GM18873 (cell line): ENCODE results near the gene ST3GAL3.
"Not testable (repeated sequence)": the region's sequence is repeated elsewhere in the genome, so short reads cannot be mapped to it uniquely, and the experiment has no call there.

Experiments used
- ATAC-seq: cut with Tn5 transposase; IDR thresholded peaks from one replicate; pipeline ENCODE4 v1.9.1; 2021; ENCODE audit warnings: mild to moderate bottlenecking, moderate library complexity, moderate number of reproducible peaks; ENCODE audit not compliant: unreplicated experiment, low FRiP score

Gene ST3GAL3

GRCh38 chr1:43693371-43693770 lies 14.0 kb upstream of the ST3GAL3 start:
- no peak for ATAC-seq

GRCh38 chr1:43699281-43699680 lies 8.1 kb upstream of the ST3GAL3 start:
- ATAC-seq: no peak

DNA sequence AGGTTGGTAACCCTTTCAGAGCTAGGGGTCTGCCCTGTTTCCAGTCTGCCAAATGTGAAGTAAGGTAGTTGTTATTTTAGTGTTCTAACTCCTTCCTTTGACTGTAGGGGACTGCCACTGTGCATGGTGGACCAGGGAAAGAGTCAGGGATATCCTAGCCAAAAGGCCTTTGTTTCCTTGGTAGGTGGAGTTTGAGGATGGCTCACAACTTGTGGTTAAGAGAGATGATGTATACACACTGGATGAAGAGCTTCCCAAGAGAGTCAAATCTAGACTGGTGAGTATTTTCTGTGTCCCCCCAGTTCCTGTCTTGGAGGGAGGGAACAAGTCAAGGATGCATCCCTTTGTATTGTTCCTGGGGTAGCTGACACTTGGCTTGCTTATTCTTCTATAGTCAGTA lies 3.5 kb upstream of the ST3GAL3 start:
- no peak for ATAC-seq

DNA sequence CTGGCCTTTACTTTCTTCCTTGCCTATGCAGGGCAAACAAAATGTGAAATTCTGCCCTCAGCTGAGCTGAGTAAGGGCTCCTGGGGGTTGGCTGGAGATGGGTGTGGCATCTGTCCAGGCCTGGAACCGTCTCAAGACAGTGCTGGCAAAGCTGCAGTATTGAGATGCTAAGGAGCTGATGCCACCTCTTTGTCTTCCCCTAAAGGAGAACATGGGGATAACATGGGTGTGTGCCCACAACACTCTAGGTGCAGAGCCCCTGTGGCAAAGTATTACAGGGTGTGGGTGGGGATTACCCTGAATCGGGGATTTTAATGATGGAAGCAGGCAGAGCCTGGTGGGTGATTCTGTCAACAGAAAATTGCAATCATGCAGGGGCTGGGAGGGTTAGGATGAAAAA lies 2.5 kb upstream of the ST3GAL3 start:
- ATAC-seq: no peak

DNA sequence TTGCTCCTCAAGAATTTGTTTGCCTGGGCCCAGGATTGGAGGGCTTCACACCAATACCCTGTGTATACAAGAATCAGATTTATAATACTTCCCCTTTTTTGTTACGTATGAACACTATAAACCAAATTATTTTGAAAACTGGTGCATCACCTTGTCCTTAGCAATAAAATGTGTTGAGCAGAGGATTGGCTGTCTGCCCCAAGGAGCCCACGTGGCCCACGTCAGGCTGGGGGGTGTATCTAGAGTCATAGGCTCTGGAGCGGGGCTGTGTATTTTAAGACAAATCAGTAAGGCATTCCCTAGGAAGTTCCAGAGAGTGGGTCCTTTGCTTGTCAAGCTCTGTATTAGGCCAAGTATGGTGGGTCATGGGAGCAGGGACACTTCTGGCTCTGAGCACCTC lies 2.0 kb upstream of the ST3GAL3 start:
- no peak for ATAC-seq

GRCh38 chr1:43705982-43706597 lies 1.2 kb upstream of the ST3GAL3 start:
- no peak for ATAC-seq

GRCh38 chr1:43706598-43707189 lies 642 bp upstream of the ST3GAL3 start:
- ATAC-seq: no peak

GRCh38 chr1:43708002-43708410 lies 670 bp downstream of the ST3GAL3 start:
- ATAC-seq: no peak

DNA sequence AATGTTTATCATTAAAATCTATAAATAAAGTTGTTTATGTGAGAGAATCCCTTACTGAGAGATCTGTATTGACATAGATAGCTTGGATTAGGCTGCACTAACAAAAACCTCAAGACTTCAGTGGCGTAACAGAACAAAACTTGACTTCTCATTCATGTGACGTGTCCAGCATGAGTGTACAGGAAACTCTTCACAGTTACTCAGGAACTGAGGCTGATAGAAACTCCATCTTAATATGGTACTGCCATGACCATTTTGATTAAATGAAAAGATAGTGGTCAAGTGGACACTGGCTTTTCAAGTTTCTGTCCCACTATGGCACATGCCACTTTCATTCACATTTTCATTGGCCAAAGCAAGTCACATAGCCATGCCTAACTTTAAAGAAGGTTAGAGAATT lies 3.7 kb downstream of the ST3GAL3 start:
- no peak for ATAC-seq

DNA sequence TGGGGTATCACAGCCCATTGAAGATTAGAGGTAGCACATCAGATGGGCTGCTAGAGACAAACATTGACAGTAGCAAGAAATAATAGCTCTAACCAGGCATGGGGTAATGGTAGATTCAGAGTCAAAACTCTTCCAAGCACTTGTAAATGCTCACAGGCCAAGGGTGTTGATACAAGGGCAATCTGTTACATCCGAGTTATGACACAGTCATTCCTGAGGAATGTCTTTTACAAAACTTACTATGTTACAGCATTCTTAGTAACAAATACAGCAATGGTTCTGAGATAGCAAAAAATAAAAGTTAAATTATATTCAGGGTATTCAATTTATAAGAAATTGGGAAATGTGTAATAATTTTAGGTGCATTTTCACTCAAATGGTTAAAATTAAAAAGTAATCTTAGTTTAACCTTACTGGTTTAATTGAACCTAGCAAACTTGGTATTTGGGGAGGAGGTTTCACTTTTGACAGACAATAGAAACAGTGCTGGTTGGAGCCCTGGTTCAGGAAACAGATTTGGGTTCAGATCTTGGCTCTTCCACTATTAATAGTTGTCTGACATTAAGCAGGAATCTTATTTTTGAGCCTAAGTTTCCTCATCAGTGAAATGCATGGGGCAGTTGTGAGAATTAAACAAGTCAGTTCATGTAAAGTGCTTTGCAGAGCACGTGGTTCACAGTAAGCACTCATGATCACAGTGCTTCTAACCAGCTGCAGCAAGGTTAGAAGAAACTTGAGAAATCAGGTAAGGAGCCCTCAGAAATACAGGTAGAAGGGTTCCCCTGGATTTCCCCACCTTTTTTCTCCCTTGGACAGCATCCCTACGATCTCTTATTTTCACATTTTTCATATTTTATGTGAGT lies 4.4 kb downstream of the ST3GAL3 start:
- no peak for ATAC-seq

GRCh38 chr1:43716559-43717281 lies 9.4 kb downstream of the ST3GAL3 start:
- no peak for ATAC-seq

DNA sequence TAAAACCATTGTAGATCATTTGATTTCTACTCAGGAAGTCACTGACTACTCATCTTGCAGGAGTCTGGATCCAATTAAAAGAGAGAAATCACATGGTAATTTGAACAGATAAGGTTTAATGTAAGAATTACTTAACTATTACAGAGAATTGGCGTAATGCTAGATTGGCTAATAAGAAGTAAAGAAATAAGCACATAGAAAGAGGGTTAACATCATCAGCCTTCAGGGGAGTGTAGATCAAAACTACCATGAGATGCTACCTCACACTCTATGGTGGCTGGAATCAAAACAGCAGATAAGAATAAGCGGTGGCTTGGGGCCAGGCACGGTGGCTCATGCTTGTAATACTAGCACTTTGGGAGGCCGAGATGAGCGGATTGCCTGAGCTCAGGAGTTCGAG lies 11.7 kb downstream of the ST3GAL3 start:
- ATAC-seq: no peak

DNA sequence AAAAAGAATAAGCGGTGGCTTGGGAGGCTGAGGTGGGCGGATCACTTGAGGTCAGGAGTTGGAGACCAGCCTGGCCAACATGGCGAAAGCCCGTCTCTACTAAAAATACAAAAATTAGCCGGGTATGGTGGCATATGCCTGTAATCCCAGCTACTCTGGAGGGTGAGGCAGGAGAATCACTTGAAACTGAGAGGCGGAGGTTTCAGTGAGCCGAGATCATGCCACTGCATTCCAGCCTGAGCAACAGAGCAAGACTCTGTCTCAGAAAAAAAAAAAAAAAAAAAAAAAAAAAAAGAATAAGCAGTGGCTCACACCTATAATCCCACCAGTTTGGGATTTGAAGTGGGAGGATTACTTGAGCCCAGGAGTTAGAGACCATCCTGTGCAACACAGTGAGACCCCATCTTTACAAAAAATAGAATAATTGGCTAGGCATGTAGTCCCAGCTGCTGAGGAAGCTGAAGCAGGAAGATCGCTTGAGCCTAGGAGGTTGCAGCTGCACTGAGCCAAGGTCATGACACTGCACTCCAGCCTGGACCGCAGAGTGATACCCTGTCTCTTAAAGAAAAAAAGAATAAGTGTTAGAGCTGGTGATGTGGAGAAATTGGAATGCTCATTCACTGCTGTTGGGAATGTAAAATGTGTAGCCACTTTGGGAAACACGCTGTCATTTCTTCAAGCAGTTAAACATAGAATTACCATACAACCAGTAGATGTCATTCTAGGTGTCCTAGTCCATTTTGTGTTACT lies 12.5 kb downstream of the ST3GAL3 start:
- ATAC-seq: not testable (repeated sequence)

DNA sequence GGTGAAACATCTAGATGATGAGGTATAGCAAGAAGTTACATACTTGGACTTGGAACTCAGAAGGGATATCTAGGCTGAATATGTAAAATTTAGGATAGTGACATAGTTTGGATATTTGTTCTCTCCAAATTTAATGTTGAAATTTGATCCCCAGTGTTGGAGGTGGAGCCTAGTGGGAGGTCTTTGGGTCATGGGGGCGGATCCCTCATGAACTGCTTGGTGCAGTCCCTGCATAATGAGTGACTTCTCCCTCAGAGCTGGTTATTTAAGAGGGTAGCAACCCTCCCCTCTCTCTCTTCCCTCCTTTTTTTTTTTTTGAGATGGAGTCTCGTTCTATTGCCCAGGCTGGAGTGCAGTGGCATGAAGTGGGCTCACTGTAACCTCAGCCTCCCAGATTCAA lies 15.5 kb downstream of the ST3GAL3 start:
- ATAC-seq: no peak

DNA sequence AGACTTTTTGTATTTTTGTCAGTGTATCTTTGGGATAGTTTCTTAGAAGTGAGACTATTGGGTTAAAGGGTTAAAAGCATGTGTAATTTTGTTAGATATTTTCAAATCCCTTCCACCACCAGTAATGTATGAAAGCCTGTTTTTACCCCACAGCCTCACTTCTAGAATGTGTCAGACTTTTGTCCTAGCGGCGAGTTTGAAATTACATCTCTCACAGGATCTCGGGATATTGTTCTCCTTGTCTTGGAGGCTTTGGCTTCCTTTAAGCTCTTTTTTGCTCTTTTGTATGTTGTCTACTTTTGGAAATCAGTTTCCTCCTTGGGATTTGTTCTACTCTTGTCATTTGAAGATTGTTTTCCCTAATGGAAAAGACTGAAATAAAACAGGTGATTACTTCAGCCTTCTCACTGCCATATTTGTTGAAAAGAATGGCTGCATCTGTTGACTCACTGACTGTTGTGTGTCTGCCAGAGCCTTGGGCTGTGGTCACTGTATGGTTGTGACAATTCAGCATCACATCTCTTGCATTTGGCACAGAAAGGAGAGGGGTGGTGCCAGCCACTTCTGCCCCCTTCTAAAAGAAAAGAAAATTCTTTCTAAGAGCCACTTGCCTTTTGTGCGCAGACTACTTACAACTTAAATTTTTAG lies 22.6 kb downstream of the ST3GAL3 start:
- no peak for ATAC-seq

DNA sequence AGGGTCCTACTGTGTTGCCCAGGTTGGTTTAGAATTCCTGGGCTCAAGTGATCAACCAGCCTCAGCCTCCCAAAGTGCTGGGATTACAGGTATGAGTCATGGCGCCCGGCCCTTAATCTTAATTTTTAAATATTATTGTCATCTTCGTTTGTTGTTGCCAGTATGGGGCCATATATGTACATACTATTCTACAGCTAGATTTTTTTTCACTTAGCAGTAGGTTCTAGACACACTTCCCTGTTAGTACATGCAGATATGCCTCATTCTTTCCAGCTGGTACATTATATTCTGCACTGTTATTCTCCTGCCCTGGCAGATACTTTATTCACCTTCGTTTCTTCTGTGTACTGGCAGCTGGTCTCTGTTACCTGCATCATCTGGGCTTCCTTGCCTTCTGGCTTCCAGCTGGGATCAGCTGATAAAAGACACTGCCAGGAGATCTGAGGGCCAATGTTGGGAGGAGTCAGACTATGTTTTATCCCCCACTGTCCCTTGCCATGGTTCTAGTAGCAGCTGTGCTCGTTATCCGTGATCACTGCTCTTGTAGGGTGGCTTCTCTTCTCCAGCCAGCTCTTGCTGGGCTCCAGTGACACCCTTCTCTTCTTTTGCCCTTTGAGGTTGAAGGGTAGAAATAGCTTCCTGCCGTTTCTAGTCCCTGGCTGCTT lies 24.7 kb downstream of the ST3GAL3 start:
- no peak for ATAC-seq

DNA sequence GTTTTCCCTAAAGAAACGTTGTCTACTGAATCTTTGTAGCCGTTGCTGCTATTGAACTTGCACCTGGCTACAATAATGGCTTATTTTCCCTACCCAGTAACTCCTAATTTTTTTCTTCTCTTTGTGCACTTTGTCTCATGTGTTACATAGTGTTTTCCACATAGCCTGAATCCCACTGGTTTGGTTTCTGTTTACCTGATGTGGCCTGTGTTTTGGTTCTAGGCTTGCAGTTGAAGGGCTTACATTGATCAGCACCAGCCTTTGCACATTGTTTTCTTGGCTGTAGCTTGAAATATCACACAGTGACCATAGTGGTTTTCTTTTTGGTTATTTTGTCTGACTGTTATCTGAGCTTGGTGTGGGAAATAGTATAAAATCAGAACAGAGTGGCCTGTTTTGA lies 29.5 kb downstream of the ST3GAL3 start:
- no peak for ATAC-seq

GRCh38 chr1:43742026-43742425 lies 34.7 kb downstream of the ST3GAL3 start:
- no peak for ATAC-seq

- no peak for ATAC-seq
Observed at GRCh38 chr1:43743206-43743605, 35.9 kb downstream of the ST3GAL3 start.
